Activated CD4-positive, alpha-beta T cell treated with anti-CD3 and anti-CD28 coated beads, Interleukin-2, amount 10 ng/mL, durations not matched to agents 24 days and 14 days (primary cell): ENCODE results near the gene TWF2. TPM values are rescaled to one million over a fixed set of nuclear protein-coding genes. Genes with fewer than 3 reads are reported as not detected.

Experiments used
- total RNA-seq: library from RNA; stranded (reverse); gene quantifications from 2 replicates; pipeline ENCODE4 v1.2.3, GENCODE V29; 2022

The TWF2 gene
- total RNA-seq, 1 donor from 2014 or later, result 80.3 TPM

Other genes with a start within 250 kb of the TWF2 start
- gene RPL29, start 243.3 kb downstream of the TWF2 start, total RNA-seq, result 1,714 and 1,721 TPM in 2 replicates
- 33.5 and 34.0 TPM in 2 replicates for gene DUSP7, start 182.6 kb downstream of the TWF2 start, total RNA-seq
- 23.2 and 24.1 TPM in 2 replicates for gene POC1A, start 84.7 kb downstream of the TWF2 start, total RNA-seq
- gene ALAS1, start 41.0 kb downstream of the TWF2 start, total RNA-seq, result 115 and 118 TPM in 2 replicates
- 0.17 and 0.42 TPM in 2 replicates for gene TLR9, start 13.5 kb downstream of the TWF2 start, total RNA-seq
- gene PPM1M, start 6.6 kb upstream of the TWF2 start, total RNA-seq, result 48.3 and 49.2 TPM in 2 replicates
- 104 and 106 TPM in 2 replicates for gene WDR82, start 39.5 kb upstream of the TWF2 start, total RNA-seq
- gene GLYCTK, start 48.7 kb upstream of the TWF2 start, total RNA-seq, result 16.3 and 17.4 TPM in 2 replicates
- gene DNAH1, start 77.2 kb upstream of the TWF2 start, total RNA-seq, result 9.9 and 10.6 TPM in 2 replicates
- 101 and 102 TPM in 2 replicates for gene BAP1, start 170.8 kb upstream of the TWF2 start, total RNA-seq
- 10.6 and 10.8 TPM in 2 replicates for gene PHF7, start 171.5 kb upstream of the TWF2 start, total RNA-seq
- 0.05 and 0.21 TPM in 2 replicates for gene SEMA3G, start 205.9 kb upstream of the TWF2 start, total RNA-seq
- 1.2 and 1.5 TPM in 2 replicates for gene TNNC1, start 214.9 kb upstream of the TWF2 start, total RNA-seq
- gene NISCH, start 216.4 kb upstream of the TWF2 start, total RNA-seq, result 72.6 and 75.5 TPM in 2 replicates